GM19397 (cell line): ENCODE data around the gene USP7.
"Not testable (repeated sequence)": the region's sequence is repeated elsewhere in the genome, so short reads cannot be mapped to it uniquely, and the experiment has no call there.

Source experiments
- ATAC-seq: cut with Tn5 transposase; IDR thresholded peaks from one replicate; pipeline ENCODE4 v1.9.1; 2021; ENCODE audit warnings: mild to moderate bottlenecking, moderate library complexity; ENCODE audit not compliant: unreplicated experiment

USP7 gene

GRCh38 chr16:8849411-8850011, 114.2 kb downstream of the USP7 start:
- ATAC-seq, result no peak

GRCh38 chr16:8848939-8849391, 114.7 kb downstream of the USP7 start:
- no peak for ATAC-seq

- no peak for ATAC-seq
Observed at GRCh38 chr16:8848231-8848938, 115.3 kb downstream of the USP7 start.

- ATAC-seq, result no peak
Observed at GRCh38 chr16:8847623-8848022, 116.1 kb downstream of the USP7 start.

GRCh38 chr16:8847145-8847544, 116.6 kb downstream of the USP7 start:
- no peak for ATAC-seq

GRCh38 chr16:8846401-8846932, 117.2 kb downstream of the USP7 start:
- no peak for ATAC-seq

GRCh38 chr16:8845699-8846298, 117.9 kb downstream of the USP7 start:
- ATAC-seq, result no peak

- ATAC-seq, result not testable (repeated sequence)
Observed at GRCh38 chr16:8843296-8843695, 120.4 kb downstream of the USP7 start.
